HEK293T (cell line): ENCODE data around the gene KRT13.

Experiments
- ARNT ChIP-seq: fragments of 450-650 bp; IDR thresholded peaks from 2 replicates; pipeline ENCODE4 v1.6.1; 2017; ENCODE audit warnings: mild to moderate bottlenecking
- BHLHE40 ChIP-seq: fragments of 450-650 bp; IDR thresholded peaks from 2 replicates; pipeline ENCODE4 v1.6.1; 2016; ENCODE audit warnings: mild to moderate bottlenecking, moderate library complexity, borderline replicate concordance
- ELF4 ChIP-seq: fragments of 450-650 bp; IDR thresholded peaks from 2 replicates; pipeline ENCODE4 v1.6.1; 2017; ENCODE audit warnings: antibody characterized with exemption
- FOXA1 ChIP-seq: fragments of 450-650 bp; IDR thresholded peaks from 2 replicates; pipeline ENCODE4 v1.6.1; 2016; ENCODE audit warnings: mild to moderate bottlenecking
- FOXK2 ChIP-seq: fragments of 450-650 bp; IDR thresholded peaks from 2 replicates; pipeline ENCODE4 v1.6.1; 2016; ENCODE audit warnings: mild to moderate bottlenecking
- FOXM1 ChIP-seq: fragments of 450-650 bp; IDR thresholded peaks from 2 replicates; pipeline ENCODE4 v1.6.1; 2017; ENCODE audit warnings: mild to moderate bottlenecking, borderline replicate concordance
- HDGF ChIP-seq: fragments of 450-650 bp; IDR thresholded peaks from 2 replicates; pipeline ENCODE4 v1.6.1; 2017; ENCODE audit warnings: antibody characterized with exemption, borderline replicate concordance
- NFRKB ChIP-seq: fragments of 450-650 bp; IDR thresholded peaks from 2 replicates; pipeline ENCODE4 v1.6.1; 2016; ENCODE audit warnings: mild to moderate bottlenecking, moderate library complexity
- SP1 ChIP-seq: fragments of 450-650 bp; IDR thresholded peaks from 2 replicates; pipeline ENCODE4 v1.6.1; 2017
- SUZ12 ChIP-seq: fragments of 450-650 bp; IDR thresholded peaks from 2 replicates; pipeline ENCODE4 v1.6.1; 2016; ENCODE audit warnings: mild to moderate bottlenecking
- TARDBP ChIP-seq: fragments of 450-650 bp; IDR thresholded peaks from 2 replicates; pipeline ENCODE4 v1.6.1; 2016
- ZNF384 ChIP-seq: fragments of 450-650 bp; IDR thresholded peaks from 2 replicates; pipeline ENCODE4 v1.6.1; 2016
- TF ChIP-seq, protein P1 (sequence below): fragments of 450-650 bp; IDR thresholded peaks from 2 replicates; pipeline ENCODE4 v1.6.1; 2016

DNA sequence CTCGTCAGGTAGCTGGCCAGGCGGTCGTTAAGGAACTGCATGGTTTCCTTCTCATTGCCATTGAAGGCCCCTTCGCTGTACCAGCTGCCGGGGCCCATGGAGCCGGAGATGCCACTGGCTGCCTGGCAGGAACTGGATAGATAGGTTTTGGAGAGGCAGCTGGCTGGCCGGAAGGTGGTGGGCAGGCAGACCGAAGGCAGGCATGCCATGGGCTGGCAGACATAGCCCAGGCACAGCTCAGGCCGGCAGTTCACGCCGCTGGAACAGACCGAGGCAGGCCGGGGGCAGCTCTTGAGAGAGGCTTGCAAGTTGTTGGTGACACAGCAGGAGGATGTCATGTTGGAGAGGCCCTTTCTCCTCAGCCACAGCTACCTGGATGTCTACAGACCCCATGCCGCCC lies 38.4 kb downstream of the KRT13 start, which contains the start of gene KRT32:
- TF ChIP-seq FOXA1 (no peak), SP1 (no peak), TARDBP (no peak), NFRKB (no peak), FOXK2 (no peak), ARNT (no peak), BHLHE40 (no peak), SUZ12 (no peak), HDGF (no peak), FOXM1 (no peak), ZNF384 (no peak), ELF4 (no peak)
- TF ChIP-seq, protein P1, sequence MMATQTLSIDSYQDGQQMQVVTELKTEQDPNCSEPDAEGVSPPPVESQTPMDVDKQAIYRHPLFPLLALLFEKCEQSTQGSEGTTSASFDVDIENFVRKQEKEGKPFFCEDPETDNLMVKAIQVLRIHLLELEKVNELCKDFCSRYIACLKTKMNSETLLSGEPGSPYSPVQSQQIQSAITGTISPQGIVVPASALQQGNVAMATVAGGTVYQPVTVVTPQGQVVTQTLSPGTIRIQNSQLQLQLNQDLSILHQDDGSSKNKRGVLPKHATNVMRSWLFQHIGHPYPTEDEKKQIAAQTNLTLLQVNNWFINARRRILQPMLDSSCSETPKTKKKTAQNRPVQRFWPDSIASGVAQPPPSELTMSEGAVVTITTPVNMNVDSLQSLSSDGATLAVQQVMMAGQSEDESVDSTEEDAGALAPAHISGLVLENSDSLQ = no peak
